Right renal cortex interstitium (tissue), 3 donors: ENCODE measurements around the gene POU4F1. TPM values are rescaled to one million over a fixed set of nuclear protein-coding genes. Genes with fewer than 3 reads are reported as not detected.

Source experiments
- DNase-seq, 3 donors: peaks; one replicate each; pipeline ENCODE4 v3.0.0-alpha.2; 2013; ENCODE audit warnings: low read depth in 3 of 3, low spot score in 2 of 3
- polyA plus RNA-seq, 3 donors: library from polyadenylated mRNA; unstranded; fragments of 120-200 nt; gene quantifications; one replicate each; pipeline ENCODE4 v1.2.1, GENCODE V29; 2013; ENCODE audit not compliant: insufficient read length in 3 of 3

Gene POU4F1
- polyA plus RNA-seq, 3 donors: 0.03 to 0.07 (median 0.03) TPM

- no peak for DNase-seq
Observed at GRCh38 chr13:78593652-78594455, 9.5 kb downstream of the POU4F1 start.

DNA sequence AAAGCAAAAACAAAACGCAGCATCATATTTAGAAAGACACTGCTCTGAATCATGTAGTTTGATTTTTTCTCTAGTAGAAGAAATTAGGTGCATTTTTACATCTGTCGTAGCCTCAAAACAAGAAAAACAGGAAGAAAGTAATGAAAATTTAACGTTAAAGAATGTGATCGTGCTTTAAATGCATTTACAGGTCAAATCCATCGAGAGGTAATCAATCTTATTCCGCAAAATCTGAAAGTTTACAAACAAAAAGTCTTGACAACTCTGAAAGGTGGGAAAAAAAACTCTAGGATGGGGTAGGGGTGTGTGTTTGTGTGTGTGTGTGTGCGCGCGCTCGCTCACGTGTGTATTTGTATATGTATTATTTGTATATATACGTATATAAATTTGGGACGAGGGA lies 10.2 kb downstream of the POU4F1 start:
- DNase-seq: no peak

GRCh38 chr13:78592584-78592983 lies 10.8 kb downstream of the POU4F1 start:
- no peak for DNase-seq

DNA sequence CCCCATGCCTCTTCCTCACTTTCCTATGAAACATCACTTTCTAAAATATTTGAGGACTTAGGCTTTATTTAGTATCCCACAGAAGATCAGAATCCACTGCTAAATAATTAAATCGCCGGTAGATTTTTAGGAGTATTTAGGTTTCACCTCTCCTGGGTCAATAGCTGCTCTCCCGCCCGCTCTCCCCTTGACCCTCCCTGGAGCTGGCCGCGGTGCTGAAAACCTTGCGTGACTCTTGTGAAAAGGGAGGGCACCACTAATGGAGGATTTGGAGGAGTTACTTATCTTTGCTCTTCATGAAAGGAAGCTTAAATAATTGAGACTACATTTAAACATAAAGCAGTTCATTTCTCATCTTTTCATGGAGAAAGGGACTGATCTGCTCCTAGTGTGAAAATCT lies 14.1 kb downstream of the POU4F1 start:
- peak in 1 of 3 donors; percentile 72 for DNase-seq

DNA sequence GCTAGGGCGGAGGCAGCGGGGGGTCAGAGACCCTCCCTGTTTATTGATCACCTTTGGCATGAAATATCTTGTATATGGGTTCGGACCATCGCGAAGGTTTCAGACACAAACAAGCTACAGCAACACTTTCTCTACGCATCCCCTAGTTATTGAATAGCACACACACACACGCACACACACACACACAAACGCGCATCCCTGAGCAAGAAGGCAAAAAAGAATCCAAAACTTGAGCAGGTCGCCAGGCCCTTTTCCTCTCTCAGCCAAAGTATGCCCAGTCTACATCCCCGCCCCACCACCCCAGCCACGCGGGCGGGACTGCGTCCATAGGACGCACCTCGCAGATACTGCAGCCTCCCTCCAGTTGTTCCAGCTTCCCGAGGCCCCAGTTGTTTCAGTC lies 16.0 kb downstream of the POU4F1 start:
- no peak for DNase-seq

GRCh38 chr13:78586706-78587105 lies 16.6 kb downstream of the POU4F1 start:
- DNase-seq: no peak

DNA sequence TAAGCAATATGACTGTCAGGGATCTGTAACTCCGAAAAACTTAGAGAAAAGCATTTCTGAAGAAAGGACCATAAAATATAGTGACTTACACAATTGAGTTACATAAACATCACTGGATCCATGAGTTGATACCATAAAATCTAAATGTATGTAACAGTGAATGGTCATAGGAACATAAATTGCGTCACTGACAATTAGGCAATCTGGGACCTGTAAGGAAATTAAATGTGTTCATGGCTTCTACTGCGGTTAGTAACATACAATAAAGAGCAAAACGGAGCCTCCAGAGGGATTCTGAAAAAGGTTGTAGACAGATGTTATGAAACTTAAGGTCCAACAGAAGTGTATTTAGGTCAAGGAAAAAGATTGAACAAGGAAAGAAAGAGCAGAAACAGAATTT lies 27.1 kb downstream of the POU4F1 start:
- DNase-seq: no peak

DNA sequence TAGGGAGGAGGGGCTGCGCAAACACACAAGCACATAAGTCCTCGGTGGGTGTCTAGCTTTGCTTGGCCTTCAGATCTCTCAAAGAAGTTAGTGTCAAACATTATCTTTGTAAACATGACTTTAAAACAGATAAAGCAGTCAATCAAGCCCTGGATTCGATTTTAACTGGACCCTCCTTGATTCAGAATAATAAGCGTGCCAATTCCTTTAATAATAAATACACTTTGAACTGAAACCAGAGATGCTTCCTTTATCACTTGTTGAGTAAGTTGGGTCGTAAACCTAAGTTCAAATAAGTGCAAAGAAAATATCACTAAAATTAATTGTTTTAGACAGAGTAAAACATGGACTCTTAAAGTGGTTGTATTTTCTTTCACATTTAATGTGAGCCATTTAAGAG lies 30.9 kb downstream of the POU4F1 start:
- no peak for DNase-seq

GRCh38 chr13:78569029-78569428 lies 34.3 kb downstream of the POU4F1 start:
- DNase-seq: no peak

GRCh38 chr13:78566631-78567030 lies 36.7 kb downstream of the POU4F1 start:
- DNase-seq: no peak

GRCh38 chr13:78562237-78562889 lies 41.0 kb downstream of the POU4F1 start:
- no peak for DNase-seq

Other genes with a start within 250 kb of the POU4F1 start
- gene OBI1, start 55.6 kb upstream of the POU4F1 start, polyA plus RNA-seq: 10 to 100 TPM; 24.9 to 27.2 (median 27.1) TPM